Thyroid gland (tissue), 4 donors: ENCODE measurements around the gene STUB1. TPM values are rescaled to one million over a fixed set of nuclear protein-coding genes. Genes with fewer than 3 reads are reported as not detected.

ENCODE experiments used
- DNase-seq, 2 donors: peaks; one replicate each; pipeline ENCODE4 v3.0.0-alpha.2; 2019
- H3K27ac ChIP-seq, 3 donors: fragments of 200-600 bp; sonication (generic); 1 replicate in 2 of 3; 2 replicates in 1 of 3; pipeline ENCODE4 v1.5.1; 2016 to 2019; ENCODE audit warnings: mild to moderate bottlenecking in 1 of 3, moderate library complexity in 1 of 3
- H3K27me3 ChIP-seq: fragments of 200-600 bp; sonication (generic); one replicate; pipeline ENCODE4 v1.5.1; 2019
- H3K36me3 ChIP-seq, 2 donors: fragments of 200-600 bp; sonication (generic); one replicate each; pipeline ENCODE4 v1.5.1; 2016 to 2019
- H3K4me1 ChIP-seq, 2 donors: fragments of 200-600 bp; sonication (generic); one replicate each; pipeline ENCODE4 v1.5.1; 2017 to 2019
- H3K4me3 ChIP-seq, 3 donors: fragments of 200-600 bp; sonication (generic); replicated peaks in 1 of 3; 1 replicate in 2 of 3; 2 replicates in 1 of 3; pipeline ENCODE4 v1.5.1; 2016; ENCODE audit warnings: mild to moderate bottlenecking in 1 of 3
- H3K9me3 ChIP-seq: fragments of 200-600 bp; sonication (generic); one replicate; pipeline ENCODE4 v1.5.1; 2017
- POLR2A ChIP-seq, 2 donors: fragments of 450-650 bp; IDR thresholded peaks; one replicate each; pipeline ENCODE4 v1.6.1; 2017; ENCODE audit warnings: antibody characterized with exemption in 2 of 2, mild to moderate bottlenecking in 2 of 2, moderate library complexity in 1 of 2
- WGBS, 2 donors: methylation state at CpG; one replicate each; pipeline ENCODE4 v1.1.5; 2017; 5-methylcytosine and 5-hydroxymethylcytosine counted together
- intact Hi-C: fragments of 100-400 bp; cut with DNase I; formaldehyde crosslinking; loops from one replicate; pipeline ENCODE4 v1.15.1; 2023
- total RNA-seq, 4 donors: library from RNA; depleted of rRNA; stranded (reverse); fragments of >200 nt; gene quantifications; one replicate each; pipeline ENCODE4 v1.2.3, GENCODE V29; 2016
- TF ChIP-seq, protein P1 (sequence below), 6 experiments: fragments of 200-600 bp in 3 of 6; fragments of 450-650 bp in 3 of 6; sonication (generic) in 3 of 6; IDR thresholded peaks; one replicate each; pipeline ENCODE4 v1.5.1; 2016 to 2019; ENCODE audit warnings: antibody characterized with exemption in 6 of 6, mild to moderate bottlenecking in 2 of 6, inconsistent platforms in 1 of 6, moderate library complexity in 1 of 6

Gene STUB1
- total RNA-seq, 4 donors from 2014 or later, result 134 to 206 (median 162) TPM

DNA sequence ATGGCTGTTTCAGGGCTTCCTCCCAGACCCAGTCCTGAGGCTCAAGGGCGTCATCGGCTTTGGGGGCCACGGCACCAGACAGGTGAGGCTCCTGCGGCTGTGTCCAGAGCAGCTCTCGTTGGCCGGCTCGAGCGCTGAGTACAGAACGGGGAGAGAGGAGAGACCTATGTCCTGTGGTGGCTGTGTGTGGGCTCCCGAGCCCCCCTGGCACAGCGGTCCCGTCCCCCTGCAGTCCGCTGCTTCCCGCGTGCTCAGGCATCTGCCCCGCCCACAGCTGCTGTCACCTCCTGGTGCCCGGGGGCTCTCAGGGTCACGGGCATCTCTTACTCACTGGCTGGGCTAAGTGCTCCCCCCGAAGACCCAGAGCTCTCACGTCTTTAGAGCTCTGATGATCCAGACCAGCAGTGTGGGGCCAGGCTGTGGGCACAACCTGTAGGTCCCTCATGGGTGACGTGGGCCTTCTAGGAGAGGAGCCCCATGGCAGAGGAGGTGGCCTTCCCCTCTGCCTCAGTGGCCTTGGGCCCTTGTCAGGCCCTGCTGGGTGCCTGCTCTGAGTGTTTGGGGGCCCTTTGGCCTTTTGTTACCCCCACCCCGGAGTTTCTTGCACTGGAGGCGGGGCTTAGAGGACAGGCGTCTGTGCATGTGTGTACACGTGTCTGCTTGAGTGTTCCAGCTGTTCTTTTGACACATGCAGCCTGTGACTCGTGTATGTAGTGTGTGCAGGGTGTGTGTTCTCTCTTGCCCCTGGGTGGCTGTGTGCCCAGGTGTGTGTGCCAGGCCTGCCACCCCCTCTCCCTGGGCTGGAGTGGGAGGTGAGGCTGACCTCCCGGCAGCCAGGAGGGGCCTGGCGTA is 27.5 kb upstream of the STUB1 start:
- no peak overlapping the region for H3K4me3 ChIP-seq
- TF ChIP-seq, protein P1, sequence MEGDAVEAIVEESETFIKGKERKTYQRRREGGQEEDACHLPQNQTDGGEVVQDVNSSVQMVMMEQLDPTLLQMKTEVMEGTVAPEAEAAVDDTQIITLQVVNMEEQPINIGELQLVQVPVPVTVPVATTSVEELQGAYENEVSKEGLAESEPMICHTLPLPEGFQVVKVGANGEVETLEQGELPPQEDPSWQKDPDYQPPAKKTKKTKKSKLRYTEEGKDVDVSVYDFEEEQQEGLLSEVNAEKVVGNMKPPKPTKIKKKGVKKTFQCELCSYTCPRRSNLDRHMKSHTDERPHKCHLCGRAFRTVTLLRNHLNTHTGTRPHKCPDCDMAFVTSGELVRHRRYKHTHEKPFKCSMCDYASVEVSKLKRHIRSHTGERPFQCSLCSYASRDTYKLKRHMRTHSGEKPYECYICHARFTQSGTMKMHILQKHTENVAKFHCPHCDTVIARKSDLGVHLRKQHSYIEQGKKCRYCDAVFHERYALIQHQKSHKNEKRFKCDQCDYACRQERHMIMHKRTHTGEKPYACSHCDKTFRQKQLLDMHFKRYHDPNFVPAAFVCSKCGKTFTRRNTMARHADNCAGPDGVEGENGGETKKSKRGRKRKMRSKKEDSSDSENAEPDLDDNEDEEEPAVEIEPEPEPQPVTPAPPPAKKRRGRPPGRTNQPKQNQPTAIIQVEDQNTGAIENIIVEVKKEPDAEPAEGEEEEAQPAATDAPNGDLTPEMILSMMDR (IDR thresholded peaks at IDR 0.05), result no peak
- no peak for TF ChIP-seq POLR2A (IDR thresholded peaks at IDR 0.05)
- peaks cover 0 to 8% of the 10 kb centered on the region in 2 donors for H3K36me3 ChIP-seq
- no peak overlapping the region for H3K27ac ChIP-seq
- H3K27me3 ChIP-seq, result no peaks in the 10 kb centered on the region
- no peak for DNase-seq
- intact Hi-C loops, result no loop called here
- H3K4me1 ChIP-seq, result peaks cover 16 to 17% of the 10 kb centered on the region in 2 donors
- 90 to 97% methylated on average over 14 to 24 of the region's 28 CpGs for WGBS, 2 donors
- no peaks in the 10 kb centered on the region for H3K9me3 ChIP-seq

DNA sequence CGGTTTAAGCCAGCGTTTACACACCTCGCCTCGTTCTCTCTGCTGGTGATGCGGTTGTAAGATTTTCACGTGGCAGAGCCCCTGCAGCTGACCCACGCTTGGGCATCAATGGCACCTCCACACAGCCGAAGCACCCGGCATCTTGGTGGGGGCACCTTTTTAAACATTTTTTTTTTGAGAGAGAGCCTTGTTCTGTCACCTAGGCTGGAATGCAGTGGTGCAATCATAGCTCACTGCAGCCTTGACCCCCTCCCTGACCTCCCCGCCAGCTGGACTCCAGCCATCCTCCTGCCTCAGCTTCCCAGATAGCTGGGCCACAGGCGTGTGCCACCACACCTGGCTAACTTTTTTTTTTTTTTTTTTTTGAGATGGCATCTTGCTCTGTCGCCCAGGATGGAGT is 26.2 kb upstream of the STUB1 start:
- Histone ChIP-seq H3K27ac (no peak overlapping the region), H3K27me3 (no peaks in the 10 kb centered on the region), H3K9me3 (no peaks in the 10 kb centered on the region), H3K4me3 (no peak overlapping the region), H3K36me3 (peaks cover 0 to 8% of the 10 kb centered on the region in 2 donors), H3K4me1 (peaks cover 6 to 7% of the 10 kb centered on the region in 2 donors)
- no peak for DNase-seq
- WGBS, 2 donors, result 93% methylated on average over 12 of the region's 12 CpGs
- intact Hi-C loops, result no loop called here
- no peak for TF ChIP-seq POLR2A (IDR thresholded peaks at IDR 0.05)
- TF ChIP-seq, protein P1 (IDR thresholded peaks at IDR 0.05), result no peak

DNA sequence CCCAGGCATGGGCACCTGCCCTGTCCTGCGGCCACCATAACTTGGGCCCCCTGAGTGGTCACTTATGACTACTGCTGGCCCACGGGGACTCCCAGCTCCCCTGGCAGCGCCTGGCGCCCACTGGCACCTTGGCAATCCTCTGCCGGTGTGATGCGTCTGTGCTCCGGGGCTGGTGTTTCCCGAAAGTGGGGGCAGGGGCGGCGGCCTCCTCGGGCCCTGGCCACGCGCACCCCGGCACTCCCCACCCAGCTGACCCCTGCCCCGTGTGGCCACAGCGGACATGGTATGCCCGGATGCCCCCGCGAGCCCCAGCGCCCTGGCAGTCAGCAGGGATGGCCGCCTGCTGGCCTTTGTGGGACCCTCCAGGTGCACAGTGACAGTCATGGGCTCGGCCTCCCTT is 22.7 kb upstream of the STUB1 start:
- Histone ChIP-seq H3K4me1 (peaks cover 5 to 12% of the 10 kb centered on the region in 2 donors), H3K36me3 (peaks cover 0 to 2% of the 10 kb centered on the region in 2 donors), H3K27me3 (no peaks in the 10 kb centered on the region), H3K4me3 (no peak overlapping the region), H3K9me3 (no peaks in the 10 kb centered on the region), H3K27ac (no peak overlapping the region)
- intact Hi-C loops, result no loop called here
- DNase-seq, result no peak
- no peak for TF ChIP-seq POLR2A (IDR thresholded peaks at IDR 0.05)
- TF ChIP-seq, protein P1 (IDR thresholded peaks at IDR 0.05), result no peak
- 94% methylated on average over 6 of the region's 22 CpGs; no CpG with 5 or more reads in 1 of the 2 donors for WGBS, 2 donors

DNA sequence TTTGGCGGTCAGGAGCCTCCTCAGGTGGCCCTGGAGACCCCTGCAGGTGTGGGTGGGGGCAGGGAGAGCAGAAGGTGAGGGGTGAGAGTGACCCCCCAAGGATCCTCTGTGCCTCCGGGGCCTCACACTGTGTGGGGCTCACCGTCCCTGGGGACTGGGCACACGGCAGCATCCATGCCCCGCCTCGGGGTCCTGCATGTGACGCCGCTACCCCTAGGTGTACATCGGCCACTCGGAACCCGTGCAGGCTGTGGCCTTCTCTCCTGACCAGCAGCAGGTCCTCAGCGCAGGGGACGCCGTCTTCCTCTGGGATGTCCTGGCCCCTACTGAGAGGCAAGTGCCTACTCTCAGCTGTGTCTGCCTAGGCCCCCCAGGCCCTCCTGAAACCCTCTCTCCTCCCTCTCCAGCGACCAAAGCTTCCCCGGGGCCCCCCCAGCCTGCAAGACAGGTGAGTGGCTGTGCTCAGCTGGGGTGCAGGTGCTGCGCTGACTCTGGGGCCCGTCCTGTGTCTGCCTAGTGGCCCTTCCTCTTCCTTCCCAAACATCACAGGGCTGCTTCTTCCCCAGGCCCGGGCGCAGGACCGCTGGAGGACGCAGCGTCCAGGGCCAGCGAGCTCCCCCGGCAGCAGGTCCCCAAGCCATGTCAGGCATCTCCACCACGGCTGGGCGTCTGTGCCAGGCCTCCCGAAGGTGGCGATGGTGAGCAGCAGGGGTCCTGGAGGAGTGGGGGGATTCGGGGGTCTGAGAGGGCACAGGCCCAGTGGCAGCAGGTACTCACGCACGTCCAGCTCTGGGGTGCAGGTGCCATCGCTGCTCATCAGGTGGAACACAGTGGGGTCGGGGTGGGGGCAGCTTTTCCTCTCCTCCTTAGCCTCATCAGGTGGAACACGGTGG is 21.3 kb upstream of the STUB1 start:
- Histone ChIP-seq H3K36me3 (no peaks in the 10 kb centered on the region), H3K9me3 (no peaks in the 10 kb centered on the region), H3K27ac (no peak overlapping the region), H3K27me3 (no peaks in the 10 kb centered on the region), H3K4me3 (no peak overlapping the region), H3K4me1 (peaks cover 5 to 12% of the 10 kb centered on the region in 2 donors)
- intact Hi-C loops, result no loop called here
- no peak for DNase-seq
- no peak for TF ChIP-seq POLR2A (IDR thresholded peaks at IDR 0.05)
- TF ChIP-seq, protein P1 (IDR thresholded peaks at IDR 0.05), result no peak
- 90 to 95% methylated on average over 20 to 29 of the region's 35 CpGs for WGBS, 2 donors
